HG02610 (cell line): ENCODE data around the gene ARFGEF2.

Source experiments
- ATAC-seq: cut with Tn5 transposase; IDR thresholded peaks from one replicate; pipeline ENCODE4 v1.9.1; 2021; ENCODE audit warnings: mild to moderate bottlenecking, moderate library complexity; ENCODE audit not compliant: unreplicated experiment

Gene ARFGEF2

GRCh38 chr20:48898896-48899530 lies 22.5 kb upstream of the ARFGEF2 start:
- no peak for ATAC-seq

GRCh38 chr20:48899881-48900280 lies 21.6 kb upstream of the ARFGEF2 start:
- ATAC-seq: no peak

- no peak for ATAC-seq
Measured at GRCh38 chr20:48901326-48901725, 20.2 kb upstream of the ARFGEF2 start.

- ATAC-seq: no peak
Measured at GRCh38 chr20:48903705-48904104, 17.8 kb upstream of the ARFGEF2 start.

GRCh38 chr20:48904566-48905296 lies 16.8 kb upstream of the ARFGEF2 start:
- ATAC-seq: no peak

GRCh38 chr20:48905297-48905647 lies 16.2 kb upstream of the ARFGEF2 start:
- ATAC-seq: no peak

GRCh38 chr20:48906221-48906877 lies 15.2 kb upstream of the ARFGEF2 start:
- no peak for ATAC-seq

GRCh38 chr20:48908656-48909319 lies 12.7 kb upstream of the ARFGEF2 start:
- ATAC-seq: no peak

GRCh38 chr20:48909910-48910309 lies 11.6 kb upstream of the ARFGEF2 start:
- no peak for ATAC-seq

- no peak for ATAC-seq
Measured at GRCh38 chr20:48910347-48910781, 11.1 kb upstream of the ARFGEF2 start.

GRCh38 chr20:48912065-48912464 lies 9.4 kb upstream of the ARFGEF2 start:
- peak; percentile 82 for ATAC-seq

- no peak for ATAC-seq
Measured at GRCh38 chr20:48916699-48917098, 4.8 kb upstream of the ARFGEF2 start.

GRCh38 chr20:48919336-48919881 lies 2.1 kb upstream of the ARFGEF2 start:
- ATAC-seq: no peak

GRCh38 chr20:48919882-48920526 lies 1.5 kb upstream of the ARFGEF2 start:
- no peak for ATAC-seq

- no peak for ATAC-seq
Measured at GRCh38 chr20:48920527-48921167, 864 bp upstream of the ARFGEF2 start.

- ATAC-seq: peak; percentile 34
Measured at GRCh38 chr20:48921883-48922820, 641 bp downstream of the ARFGEF2 start.

GRCh38 chr20:48923149-48923718 lies 1.7 kb downstream of the ARFGEF2 start:
- no peak for ATAC-seq

- no peak for ATAC-seq
Measured at GRCh38 chr20:48924756-48925109, 3.2 kb downstream of the ARFGEF2 start.

- ATAC-seq: no peak
Measured at GRCh38 chr20:48926267-48926666, 4.8 kb downstream of the ARFGEF2 start.
